Cardiac muscle cell (in vitro differentiated cells and primary cell): ENCODE results near the gene LPCAT1. TPM values are rescaled to one million over a fixed set of nuclear protein-coding genes. Genes with fewer than 3 reads are reported as not detected.
"Not testable (repeated sequence)": the region's sequence is repeated elsewhere in the genome, so short reads cannot be mapped to it uniquely, and the experiment has no call there.

ENCODE experiments used
- DNase-seq, 2 donors: peaks; one replicate each; pipeline versions ENCODE4 v3.0.0 to v3.0.0-alpha.2; 2010 to 2017; ENCODE audit warnings: low read depth in 1 of 2, low spot score in 1 of 2
- H3K27ac ChIP-seq: fragments of 200-600 bp; sonication (generic); 2 replicates; pipeline ENCODE4 v1.5.1; 2016
- H3K27me3 ChIP-seq: fragments of 200-600 bp; sonication (generic); 2 replicates; pipeline ENCODE4 v1.6.0; 2016; ENCODE audit warnings: control low read depth
- H3K36me3 ChIP-seq: fragments of 200-600 bp; sonication (generic); 2 replicates; pipeline ENCODE4 v1.5.1; 2016; ENCODE audit warnings: control low read depth
- H3K4me1 ChIP-seq: fragments of 200-600 bp; sonication (generic); 2 replicates; pipeline ENCODE4 v1.8.1; 2017; ENCODE audit warnings: low read depth, mild to moderate bottlenecking, mixed run types
- H3K4me3 ChIP-seq: fragments of 200-600 bp; sonication (generic); 2 replicates; pipeline ENCODE4 v1.5.1; 2016; ENCODE audit warnings: mild to moderate bottlenecking
- H3K9me3 ChIP-seq: fragments of 200-600 bp; sonication (generic); 2 replicates; pipeline ENCODE4 v1.5.1; 2017; ENCODE audit warnings: low read depth, mild to moderate bottlenecking, control low read depth
- polyA plus RNA-seq: library from polyadenylated mRNA; unstranded; fragments of >200 nt; fragmentation: Nextera tagmentation; extraction: Ambion mirVana; gene quantifications from 2 replicates; pipeline ENCODE4 v1.2.1, GENCODE V29; 2016
- total RNA-seq: library from RNA; depleted of rRNA; stranded (reverse); fragments of >200 nt; gene quantifications from 2 replicates; pipeline ENCODE4 v1.2.3, GENCODE V29; 2016
- TF ChIP-seq, protein P1 (sequence below): IDR thresholded peaks from 2 replicates; pipeline ENCODE4 v1.5.1; 2012; ENCODE audit warnings: low read depth, mild to moderate bottlenecking, low read length

The LPCAT1 gene
- total and polyA plus RNA-seq, 2 experiments from 2014 or later, result 48.5 to 57.3 TPM

DNA sequence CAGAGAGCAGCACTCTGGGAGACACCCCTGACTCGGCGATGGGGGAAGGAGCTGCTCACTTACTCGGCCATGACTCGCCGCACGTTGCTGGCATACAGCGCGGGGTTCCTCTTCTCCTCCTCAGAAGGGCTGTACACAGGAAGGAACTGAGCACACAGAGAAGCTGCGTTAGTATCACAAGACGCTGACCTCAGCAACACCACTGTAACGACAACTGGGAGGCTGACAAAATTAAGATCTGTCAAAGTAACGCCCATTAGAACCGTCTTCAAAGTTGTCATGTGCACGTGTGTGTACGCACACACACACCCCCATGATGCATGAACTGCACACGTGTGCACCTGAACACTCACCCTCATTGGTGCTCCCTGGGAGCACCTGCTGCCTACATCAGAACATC lies 46.4 kb downstream of the LPCAT1 start:
- no peak for DNase-seq
- TF ChIP-seq, protein P1, sequence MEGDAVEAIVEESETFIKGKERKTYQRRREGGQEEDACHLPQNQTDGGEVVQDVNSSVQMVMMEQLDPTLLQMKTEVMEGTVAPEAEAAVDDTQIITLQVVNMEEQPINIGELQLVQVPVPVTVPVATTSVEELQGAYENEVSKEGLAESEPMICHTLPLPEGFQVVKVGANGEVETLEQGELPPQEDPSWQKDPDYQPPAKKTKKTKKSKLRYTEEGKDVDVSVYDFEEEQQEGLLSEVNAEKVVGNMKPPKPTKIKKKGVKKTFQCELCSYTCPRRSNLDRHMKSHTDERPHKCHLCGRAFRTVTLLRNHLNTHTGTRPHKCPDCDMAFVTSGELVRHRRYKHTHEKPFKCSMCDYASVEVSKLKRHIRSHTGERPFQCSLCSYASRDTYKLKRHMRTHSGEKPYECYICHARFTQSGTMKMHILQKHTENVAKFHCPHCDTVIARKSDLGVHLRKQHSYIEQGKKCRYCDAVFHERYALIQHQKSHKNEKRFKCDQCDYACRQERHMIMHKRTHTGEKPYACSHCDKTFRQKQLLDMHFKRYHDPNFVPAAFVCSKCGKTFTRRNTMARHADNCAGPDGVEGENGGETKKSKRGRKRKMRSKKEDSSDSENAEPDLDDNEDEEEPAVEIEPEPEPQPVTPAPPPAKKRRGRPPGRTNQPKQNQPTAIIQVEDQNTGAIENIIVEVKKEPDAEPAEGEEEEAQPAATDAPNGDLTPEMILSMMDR, result no peak
- no peaks in the 10 kb centered on the region for H3K27me3 ChIP-seq
- H3K9me3 ChIP-seq, result no peaks in the 10 kb centered on the region
- peaks cover 6% of the 10 kb centered on the region for H3K36me3 ChIP-seq
- H3K27ac ChIP-seq, result no peak overlapping the region
- no peaks in the 10 kb centered on the region for H3K4me1 ChIP-seq
- H3K4me3 ChIP-seq, result no peak overlapping the region

DNA sequence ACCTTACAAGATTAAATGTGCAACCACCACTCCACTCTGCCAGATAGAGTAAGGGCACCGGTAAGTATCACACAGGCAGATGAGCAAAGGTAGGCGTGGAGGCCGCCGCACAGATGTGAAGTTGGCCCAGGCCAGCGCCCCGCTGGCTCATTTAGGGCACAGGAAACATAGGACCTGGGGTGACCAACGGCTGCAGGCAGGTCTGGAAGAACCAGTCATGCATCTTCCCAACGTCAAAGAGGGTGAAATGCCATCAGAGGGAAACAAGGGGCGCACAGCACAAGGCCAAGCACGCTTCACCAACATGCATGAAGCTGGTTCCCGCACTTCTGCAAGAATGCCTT lies 46.8 kb downstream of the LPCAT1 start:
- Histone ChIP-seq H3K4me1 (no peaks in the 10 kb centered on the region), H3K27ac (no peak overlapping the region), H3K4me3 (no peak overlapping the region), H3K9me3 (no peaks in the 10 kb centered on the region), H3K27me3 (no peaks in the 10 kb centered on the region), H3K36me3 (peaks cover 6% of the 10 kb centered on the region)
- TF ChIP-seq, protein P1, result no peak
- no peak for DNase-seq

DNA sequence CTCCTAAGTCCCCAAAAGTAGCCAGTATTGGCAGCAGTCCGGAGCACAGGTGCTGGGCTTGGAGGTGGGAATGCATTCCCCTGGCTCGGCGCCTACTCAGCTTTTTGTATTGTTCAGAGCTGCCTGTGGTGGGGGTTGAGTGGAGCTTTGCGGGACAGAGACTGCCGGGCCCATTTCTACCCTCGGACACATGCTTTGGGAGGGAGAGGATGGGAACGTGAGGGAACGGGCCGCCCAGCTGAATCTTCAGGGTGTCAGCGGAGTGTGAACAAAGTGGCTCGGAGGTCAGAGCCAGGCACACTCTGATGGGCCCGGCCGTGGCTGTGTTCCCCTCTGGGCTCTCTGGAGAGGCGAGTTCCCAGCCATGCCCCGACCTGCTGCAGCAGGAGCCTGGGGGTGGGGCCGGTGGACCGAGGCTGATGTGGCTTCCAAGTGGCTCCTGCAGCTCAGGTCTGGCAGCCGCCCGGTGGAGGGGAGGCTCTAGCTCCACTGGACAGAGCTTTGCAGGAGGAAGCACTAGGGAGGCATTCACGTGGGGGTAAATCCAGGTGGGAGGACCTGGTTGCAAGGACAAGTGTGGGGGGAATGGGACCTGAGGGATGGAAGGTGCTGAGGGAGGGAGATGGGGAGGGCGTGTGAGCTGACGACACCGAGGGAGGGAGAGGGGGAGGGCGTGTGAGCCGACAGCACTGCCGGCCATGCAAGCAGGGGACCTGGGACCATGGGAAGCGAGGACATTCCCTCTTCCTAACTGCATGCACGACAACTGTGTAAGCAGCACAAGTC lies 47.4 kb downstream of the LPCAT1 start:
- H3K27ac ChIP-seq, result no peak overlapping the region
- TF ChIP-seq, protein P1, result no peak
- H3K9me3 ChIP-seq, result no peaks in the 10 kb centered on the region
- H3K36me3 ChIP-seq, result peaks cover 6% of the 10 kb centered on the region
- no peaks in the 10 kb centered on the region for H3K27me3 ChIP-seq
- DNase-seq, result no peak
- H3K4me3 ChIP-seq, result no peak overlapping the region
- no peaks in the 10 kb centered on the region for H3K4me1 ChIP-seq

DNA sequence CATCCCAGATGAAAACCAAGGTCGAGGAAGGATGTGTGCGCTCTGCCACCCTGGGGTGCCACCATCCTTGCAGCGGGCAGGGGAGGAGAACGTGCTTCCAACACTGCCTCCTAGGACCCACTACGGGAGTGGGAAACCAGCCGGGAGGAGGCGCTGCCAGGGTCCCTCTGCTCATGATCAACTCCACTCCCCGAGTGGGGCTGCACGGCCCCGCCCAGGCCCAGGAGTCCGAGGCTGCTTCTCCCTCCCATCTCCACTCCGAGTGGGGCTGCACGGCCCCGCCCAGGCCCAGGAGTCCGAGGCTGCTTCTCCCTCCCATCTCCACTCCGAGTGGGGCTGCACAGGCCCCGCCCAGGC lies 48.2 kb downstream of the LPCAT1 start:
- not testable (repeated sequence) for DNase-seq, H3K27ac ChIP-seq, H3K4me3 ChIP-seq, H3K4me1 ChIP-seq, H3K36me3 ChIP-seq, H3K27me3 ChIP-seq, H3K9me3 ChIP-seq

DNA sequence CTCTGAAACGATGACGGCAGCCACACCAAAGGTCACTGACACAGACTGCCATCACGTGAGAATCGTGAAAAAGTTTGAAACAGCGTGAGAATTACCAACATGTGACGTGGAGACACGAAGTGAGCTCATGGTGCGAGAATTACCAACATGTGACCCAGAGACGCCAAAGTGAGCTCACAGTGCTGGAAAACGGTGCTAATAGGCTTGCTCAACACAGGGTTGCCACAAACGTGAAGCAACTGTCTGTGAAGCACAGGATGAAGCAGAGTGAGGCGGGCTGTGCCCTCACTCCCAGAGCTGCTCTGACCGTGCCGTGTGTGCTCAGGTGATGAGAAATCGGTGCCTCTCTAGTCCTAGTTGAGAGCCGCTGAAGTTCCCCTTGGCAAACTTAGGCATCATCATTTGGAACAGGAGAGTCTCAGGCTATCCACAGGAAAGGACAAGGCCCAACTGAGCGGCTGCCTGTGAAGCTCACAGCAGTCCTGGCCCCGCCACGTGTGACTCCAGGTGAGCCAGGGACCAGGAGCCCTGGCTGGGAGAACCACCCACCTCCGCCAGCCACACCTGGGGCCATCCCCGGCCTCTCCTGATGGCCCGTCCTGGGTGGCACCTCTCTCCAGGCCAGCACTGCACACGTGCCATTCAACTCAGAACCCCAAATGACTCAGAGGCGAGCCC lies 48.8 kb downstream of the LPCAT1 start:
- DNase-seq, result no peak
- H3K27me3 ChIP-seq, result no peaks in the 10 kb centered on the region
- H3K4me3 ChIP-seq, result no peak overlapping the region
- H3K36me3 ChIP-seq, result peaks cover 6% of the 10 kb centered on the region
- TF ChIP-seq, protein P1, result no peak
- no peaks in the 10 kb centered on the region for H3K4me1 ChIP-seq
- no peak overlapping the region for H3K27ac ChIP-seq
- no peaks in the 10 kb centered on the region for H3K9me3 ChIP-seq

DNA sequence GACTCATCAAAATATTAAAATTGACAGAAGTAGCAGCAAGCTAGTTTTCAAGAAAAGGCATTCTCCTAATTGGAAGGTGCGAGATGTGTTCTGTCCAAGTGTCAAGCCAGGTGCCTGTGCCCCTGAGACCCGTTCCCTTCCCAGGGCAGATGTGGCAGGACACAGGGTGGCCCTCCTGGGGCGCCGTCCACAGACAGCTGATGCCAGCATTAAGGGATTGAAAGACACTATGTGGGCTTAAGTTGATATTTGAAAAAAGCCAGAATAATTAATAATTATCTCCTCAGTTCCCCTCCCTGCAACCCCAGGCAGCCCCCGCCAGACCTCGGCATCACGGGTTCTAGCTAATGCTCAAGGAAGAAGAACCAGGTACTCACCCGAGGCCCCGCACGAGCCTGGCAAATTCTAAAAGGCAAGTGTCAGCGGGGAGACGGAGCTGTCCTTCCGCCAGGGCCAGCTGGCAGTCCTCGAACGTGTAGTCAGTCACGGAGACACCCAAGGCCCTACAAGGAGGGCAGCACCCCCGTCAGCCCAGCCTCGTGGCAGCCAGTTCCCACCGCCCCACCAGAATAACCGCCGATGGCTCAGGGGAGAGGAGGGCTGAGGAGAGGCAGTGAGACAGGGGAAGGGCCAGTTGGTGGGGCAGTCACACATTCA lies 49.4 kb downstream of the LPCAT1 start:
- H3K27me3 ChIP-seq, result no peaks in the 10 kb centered on the region
- no peaks in the 10 kb centered on the region for H3K9me3 ChIP-seq
- no peak overlapping the region for H3K27ac ChIP-seq
- H3K4me1 ChIP-seq, result no peaks in the 10 kb centered on the region
- H3K36me3 ChIP-seq, result peaks cover 6% of the 10 kb centered on the region
- TF ChIP-seq, protein P1, result no peak
- no peak overlapping the region for H3K4me3 ChIP-seq
- DNase-seq, result no peak
